Measurements from ENCODE around the gene CCND2.

DNA sequence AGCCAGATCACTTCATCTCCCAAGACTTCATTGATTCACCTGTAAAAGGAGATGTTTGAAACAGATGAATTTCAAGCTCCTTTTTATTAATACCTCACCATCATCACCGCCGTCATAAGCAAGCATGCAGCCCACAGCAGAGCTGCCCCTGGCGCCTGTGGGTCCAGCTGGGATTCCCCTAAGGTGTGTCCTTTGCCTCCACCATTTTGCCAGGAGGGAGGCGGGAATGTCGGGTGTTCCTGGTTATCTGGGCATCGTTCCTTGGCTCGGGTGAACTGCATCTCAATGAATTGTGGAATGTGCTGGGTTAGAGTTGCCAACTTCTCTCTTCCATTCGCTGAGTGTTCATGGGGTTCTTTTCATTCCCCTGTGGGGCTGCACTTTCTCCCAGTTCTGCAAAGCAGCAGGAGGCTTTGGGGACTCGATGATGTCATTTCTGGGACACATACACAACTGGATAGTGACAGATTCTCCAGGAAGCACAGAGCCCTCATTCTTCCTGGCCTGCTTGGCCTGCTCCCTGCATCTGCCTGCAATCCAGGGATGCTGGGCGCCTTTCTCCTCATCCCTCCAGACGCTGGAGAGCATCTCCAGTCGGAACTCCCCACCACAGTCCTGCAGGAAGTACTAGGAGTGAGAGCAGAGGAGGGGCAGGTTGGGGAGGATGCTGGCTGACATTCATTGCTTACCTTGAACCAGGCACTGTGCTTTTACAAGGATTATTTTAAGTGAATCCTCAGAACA, 10.1 kb downstream of the CCND2 start:
- TF ChIP-seq, protein P1, sequence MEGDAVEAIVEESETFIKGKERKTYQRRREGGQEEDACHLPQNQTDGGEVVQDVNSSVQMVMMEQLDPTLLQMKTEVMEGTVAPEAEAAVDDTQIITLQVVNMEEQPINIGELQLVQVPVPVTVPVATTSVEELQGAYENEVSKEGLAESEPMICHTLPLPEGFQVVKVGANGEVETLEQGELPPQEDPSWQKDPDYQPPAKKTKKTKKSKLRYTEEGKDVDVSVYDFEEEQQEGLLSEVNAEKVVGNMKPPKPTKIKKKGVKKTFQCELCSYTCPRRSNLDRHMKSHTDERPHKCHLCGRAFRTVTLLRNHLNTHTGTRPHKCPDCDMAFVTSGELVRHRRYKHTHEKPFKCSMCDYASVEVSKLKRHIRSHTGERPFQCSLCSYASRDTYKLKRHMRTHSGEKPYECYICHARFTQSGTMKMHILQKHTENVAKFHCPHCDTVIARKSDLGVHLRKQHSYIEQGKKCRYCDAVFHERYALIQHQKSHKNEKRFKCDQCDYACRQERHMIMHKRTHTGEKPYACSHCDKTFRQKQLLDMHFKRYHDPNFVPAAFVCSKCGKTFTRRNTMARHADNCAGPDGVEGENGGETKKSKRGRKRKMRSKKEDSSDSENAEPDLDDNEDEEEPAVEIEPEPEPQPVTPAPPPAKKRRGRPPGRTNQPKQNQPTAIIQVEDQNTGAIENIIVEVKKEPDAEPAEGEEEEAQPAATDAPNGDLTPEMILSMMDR (conservative IDR thresholded peaks at IDR 0.05): no peak
- TF ChIP-seq ZFX (IDR thresholded peaks at IDR 0.05): no peak

Data from C4-2B (cell line).